ENCODE results near the gene FUT4. TPM values are rescaled to one million over a fixed set of nuclear protein-coding genes. Genes with fewer than 3 reads are reported as not detected.

The FUT4 gene
- total and polyA plus RNA-seq, 10 of the 15 experiments (the other 5 are each of a cell fraction or from before 2014, with no cell fraction given): 0.68 to 9.1 (median 2.3) TPM

DNA sequence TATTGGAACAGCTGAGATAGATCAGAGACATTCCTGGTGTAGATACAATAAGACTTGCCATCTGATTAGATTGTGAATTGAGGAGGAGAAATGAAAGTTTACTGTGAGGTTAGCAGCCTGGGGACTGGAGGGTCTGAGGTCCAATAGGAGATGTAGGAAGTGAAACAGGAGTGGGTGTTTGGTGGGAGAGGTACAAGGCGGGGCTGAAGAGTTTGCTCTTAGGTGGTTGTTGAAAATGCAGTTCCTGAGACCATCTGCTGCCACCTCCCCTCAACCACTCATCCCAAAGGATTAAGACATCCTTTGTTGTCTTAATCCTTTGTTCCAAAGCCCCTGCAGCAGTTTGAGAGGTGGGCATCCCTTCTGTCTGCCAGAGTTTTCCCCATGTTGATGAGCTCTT is 38.2 kb downstream of the FUT4 start (continued):
- TF ChIP-seq JUNB (IDR thresholded peaks at IDR 0.05): no peak
- no peak for TF ChIP-seq KDM1A (IDR thresholded peaks at IDR 0.05; ENCODE audit: borderline replicate concordance)
- peak in 1 of 2 experiments; percentile 29; a peak in 1 of 4 replicates for TF ChIP-seq BHLHE40 (IDR thresholded peaks at IDR 0.05; ENCODE audit: borderline replicate concordance in 1 of 2, low read depth in 2 of 2, low read length in 1 of 2)
- TF ChIP-seq SIN3A (IDR thresholded peaks at IDR 0.05; ENCODE audit: low read depth, low read length): no peak
- 0 out of 2 replicates have a peak, but pooled peaks have one; percentile 43 for TF ChIP-seq HDGF (IDR thresholded peaks at IDR 0.05)
- TF ChIP-seq ZNF217 (IDR thresholded peaks at IDR 0.05): no peak
- TF ChIP-seq ASH2L (IDR thresholded peaks at IDR 0.05; ENCODE audit: borderline replicate concordance, low read depth): no peak
- no peak for TF ChIP-seq BRCA1 (IDR thresholded peaks at IDR 0.05; ENCODE audit: low read depth, low read length)
- TF ChIP-seq SREBF2 (IDR thresholded peaks at IDR 0.05; ENCODE audit: low read length): no peak
- TF ChIP-seq YBX1 (IDR thresholded peaks at IDR 0.05): no peak
- TF ChIP-seq, protein P1, sequence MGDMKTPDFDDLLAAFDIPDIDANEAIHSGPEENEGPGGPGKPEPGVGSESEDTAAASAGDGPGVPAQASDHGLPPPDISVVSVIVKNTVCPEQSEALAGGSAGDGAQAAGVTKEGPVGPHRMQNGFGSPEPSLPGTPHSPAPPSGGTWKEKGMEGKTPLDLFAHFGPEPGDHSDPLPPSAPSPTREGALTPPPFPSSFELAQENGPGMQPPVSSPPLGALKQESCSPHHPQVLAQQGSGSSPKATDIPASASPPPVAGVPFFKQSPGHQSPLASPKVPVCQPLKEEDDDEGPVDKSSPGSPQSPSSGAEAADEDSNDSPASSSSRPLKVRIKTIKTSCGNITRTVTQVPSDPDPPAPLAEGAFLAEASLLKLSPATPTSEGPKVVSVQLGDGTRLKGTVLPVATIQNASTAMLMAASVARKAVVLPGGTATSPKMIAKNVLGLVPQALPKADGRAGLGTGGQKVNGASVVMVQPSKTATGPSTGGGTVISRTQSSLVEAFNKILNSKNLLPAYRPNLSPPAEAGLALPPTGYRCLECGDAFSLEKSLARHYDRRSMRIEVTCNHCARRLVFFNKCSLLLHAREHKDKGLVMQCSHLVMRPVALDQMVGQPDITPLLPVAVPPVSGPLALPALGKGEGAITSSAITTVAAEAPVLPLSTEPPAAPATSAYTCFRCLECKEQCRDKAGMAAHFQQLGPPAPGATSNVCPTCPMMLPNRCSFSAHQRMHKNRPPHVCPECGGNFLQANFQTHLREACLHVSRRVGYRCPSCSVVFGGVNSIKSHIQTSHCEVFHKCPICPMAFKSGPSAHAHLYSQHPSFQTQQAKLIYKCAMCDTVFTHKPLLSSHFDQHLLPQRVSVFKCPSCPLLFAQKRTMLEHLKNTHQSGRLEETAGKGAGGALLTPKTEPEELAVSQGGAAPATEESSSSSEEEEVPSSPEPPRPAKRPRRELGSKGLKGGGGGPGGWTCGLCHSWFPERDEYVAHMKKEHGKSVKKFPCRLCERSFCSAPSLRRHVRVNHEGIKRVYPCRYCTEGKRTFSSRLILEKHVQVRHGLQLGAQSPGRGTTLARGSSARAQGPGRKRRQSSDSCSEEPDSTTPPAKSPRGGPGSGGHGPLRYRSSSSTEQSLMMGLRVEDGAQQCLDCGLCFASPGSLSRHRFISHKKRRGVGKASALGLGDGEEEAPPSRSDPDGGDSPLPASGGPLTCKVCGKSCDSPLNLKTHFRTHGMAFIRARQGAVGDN (IDR thresholded peaks at IDR 0.05): no peak
- no peak for TF ChIP-seq TAF1 (IDR thresholded peaks at IDR 0.05; ENCODE audit: borderline replicate concordance, low read depth, low read length)
- TF ChIP-seq NFXL1 (IDR thresholded peaks at IDR 0.05; ENCODE audit: borderline replicate concordance): no peak
- no peak for TF ChIP-seq CBFB (IDR thresholded peaks at IDR 0.05; ENCODE audit: low read depth)
- peak; percentile 48; the same call in 1 of the 2 replicates for TF ChIP-seq POLR2AphosphoS5 (IDR thresholded peaks at IDR 0.05; ENCODE audit: low read length)
- no peak for TF ChIP-seq PML (IDR thresholded peaks at IDR 0.05; ENCODE audit: low read length)
- TF ChIP-seq KLF5 (IDR thresholded peaks at IDR 0.05; ENCODE audit: partially characterized antibody): peak; percentile 55
- 0 out of 2 replicates have a peak, but pooled peaks have one; percentile 49 for TF ChIP-seq RCOR1 (conservative IDR thresholded peaks at IDR 0.05; ENCODE audit: low read depth, low read length)
- no peak for TF ChIP-seq ZNF384 (IDR thresholded peaks at IDR 0.05; ENCODE audit: borderline replicate concordance, low read depth, low read length)
- no peak for TF ChIP-seq ZBED1 (IDR thresholded peaks at IDR 0.05; ENCODE audit: borderline replicate concordance)
- no peak for TF ChIP-seq GABPA (IDR thresholded peaks at IDR 0.05; ENCODE audit: low read depth)
- no peak for TF ChIP-seq SUZ12 (IDR thresholded peaks at IDR 0.05; ENCODE audit: unreplicated experiment)
- TF ChIP-seq, protein P2, sequence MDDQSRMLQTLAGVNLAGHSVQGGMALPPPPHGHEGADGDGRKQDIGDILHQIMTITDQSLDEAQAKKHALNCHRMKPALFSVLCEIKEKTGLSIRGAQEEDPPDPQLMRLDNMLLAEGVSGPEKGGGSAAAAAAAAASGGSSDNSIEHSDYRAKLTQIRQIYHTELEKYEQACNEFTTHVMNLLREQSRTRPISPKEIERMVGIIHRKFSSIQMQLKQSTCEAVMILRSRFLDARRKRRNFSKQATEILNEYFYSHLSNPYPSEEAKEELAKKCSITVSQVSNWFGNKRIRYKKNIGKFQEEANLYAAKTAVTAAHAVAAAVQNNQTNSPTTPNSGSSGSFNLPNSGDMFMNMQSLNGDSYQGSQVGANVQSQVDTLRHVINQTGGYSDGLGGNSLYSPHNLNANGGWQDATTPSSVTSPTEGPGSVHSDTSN (IDR thresholded peaks at IDR 0.05; ENCODE audit: insufficient replicate concordance, low read depth, low read length): no peak
- TF ChIP-seq YY1 (IDR thresholded peaks at IDR 0.05; ENCODE audit: low read depth, low read length): no peak
- peak; percentile 26 for TF ChIP-seq SP1 (IDR thresholded peaks at IDR 0.05; ENCODE audit: low read depth, low read length)
- TF ChIP-seq EZH2 (IDR thresholded peaks at IDR 0.05; ENCODE audit: borderline replicate concordance, control insufficient read depth, low read depth, low read length): no peak
- no peak for TF ChIP-seq RFX5 (IDR thresholded peaks at IDR 0.05; ENCODE audit: low read depth, low read length)
- no peak for TF ChIP-seq SMAD1 (IDR thresholded peaks at IDR 0.05; ENCODE audit: low read depth, partially characterized antibody)
